Endothelial cell (in vitro differentiated cells): ENCODE data around the gene PLCG2. TPM values are rescaled to one million over a fixed set of nuclear protein-coding genes. Genes with fewer than 3 reads are reported as not detected.

ENCODE experiments used
- DNase-seq: peaks from one replicate; pipeline ENCODE4 v3.0.0; 2021; ENCODE audit warnings: low spot score
- H3K27ac Mint-ChIP-seq: one replicate; pipeline ENCODE4 v1.8.0; 2021; ENCODE audit warnings: mixed read lengths, inconsistent platforms; ENCODE audit not compliant: unreplicated experiment
- H3K27me3 Mint-ChIP-seq: one replicate; pipeline ENCODE4 v1.8.0; 2021; ENCODE audit warnings: mild to moderate bottlenecking, moderate library complexity, mixed read lengths, inconsistent platforms; ENCODE audit not compliant: unreplicated experiment
- H3K36me3 Mint-ChIP-seq: one replicate; pipeline ENCODE4 v1.8.0; 2021; ENCODE audit warnings: mild to moderate bottlenecking, low read depth, mixed read lengths, inconsistent platforms; ENCODE audit not compliant: unreplicated experiment
- H3K4me1 Mint-ChIP-seq: one replicate; pipeline ENCODE4 v1.8.0; 2021; ENCODE audit warnings: mild to moderate bottlenecking, mixed read lengths, inconsistent platforms; ENCODE audit not compliant: unreplicated experiment
- H3K4me3 Mint-ChIP-seq: one replicate; pipeline ENCODE4 v1.8.0; 2021; ENCODE audit warnings: mild to moderate bottlenecking, mixed read lengths, inconsistent platforms; ENCODE audit not compliant: unreplicated experiment
- H3K9me3 Mint-ChIP-seq: one replicate; pipeline ENCODE4 v1.8.0; 2021; ENCODE audit warnings: mixed read lengths, inconsistent platforms; ENCODE audit not compliant: unreplicated experiment
- total RNA-seq: library from RNA; stranded (reverse); fragmentation: NEBNext Ultra II Directional; extraction: Animal tissue kit (Norgen Biotek cat#: 25700); gene quantifications from one replicate; pipeline ENCODE4 v1.2.1, GENCODE V29; 2021; ENCODE audit not compliant: unreplicated experiment
- TF ChIP-seq, protein P1 (sequence below): fragments of 200-600 bp; sonication (generic); IDR thresholded peaks from one replicate; pipeline ENCODE4 v1.5.0; 2021; ENCODE audit warnings: antibody characterized with exemption; ENCODE audit not compliant: unreplicated experiment

The PLCG2 gene
- total RNA-seq, 1 donor from 2014 or later, result 103 TPM

DNA sequence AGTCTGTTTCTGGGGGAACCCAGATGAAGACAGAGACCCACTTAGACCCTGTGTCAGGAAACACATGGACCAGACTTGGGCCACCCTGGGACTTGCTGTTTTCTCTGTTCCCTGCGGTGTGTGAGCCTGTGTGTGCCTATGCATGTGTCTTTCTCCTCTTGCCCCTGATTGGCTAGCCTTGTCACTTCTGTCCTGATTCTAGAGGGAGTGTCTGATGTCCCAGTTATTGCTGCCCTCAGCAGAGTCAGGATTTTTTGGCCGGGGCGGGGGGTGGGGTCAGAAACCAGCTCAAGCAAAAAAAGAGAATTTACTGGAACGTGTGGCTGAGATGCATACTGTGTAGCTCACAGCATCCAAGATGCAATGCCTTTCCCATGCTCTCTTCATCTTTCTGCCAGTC, 30.5 kb downstream of the PLCG2 start:
- Mint-ChIP-seq H3K27me3 (no peaks in the 10 kb centered on the region), H3K27ac (no peak overlapping the region), H3K36me3 (peaks cover 5% of the 10 kb centered on the region), H3K4me1 (peaks cover 14% of the 10 kb centered on the region), H3K9me3 (no peaks in the 10 kb centered on the region), H3K4me3 (no peak overlapping the region)
- no peak for DNase-seq
- TF ChIP-seq, protein P1, sequence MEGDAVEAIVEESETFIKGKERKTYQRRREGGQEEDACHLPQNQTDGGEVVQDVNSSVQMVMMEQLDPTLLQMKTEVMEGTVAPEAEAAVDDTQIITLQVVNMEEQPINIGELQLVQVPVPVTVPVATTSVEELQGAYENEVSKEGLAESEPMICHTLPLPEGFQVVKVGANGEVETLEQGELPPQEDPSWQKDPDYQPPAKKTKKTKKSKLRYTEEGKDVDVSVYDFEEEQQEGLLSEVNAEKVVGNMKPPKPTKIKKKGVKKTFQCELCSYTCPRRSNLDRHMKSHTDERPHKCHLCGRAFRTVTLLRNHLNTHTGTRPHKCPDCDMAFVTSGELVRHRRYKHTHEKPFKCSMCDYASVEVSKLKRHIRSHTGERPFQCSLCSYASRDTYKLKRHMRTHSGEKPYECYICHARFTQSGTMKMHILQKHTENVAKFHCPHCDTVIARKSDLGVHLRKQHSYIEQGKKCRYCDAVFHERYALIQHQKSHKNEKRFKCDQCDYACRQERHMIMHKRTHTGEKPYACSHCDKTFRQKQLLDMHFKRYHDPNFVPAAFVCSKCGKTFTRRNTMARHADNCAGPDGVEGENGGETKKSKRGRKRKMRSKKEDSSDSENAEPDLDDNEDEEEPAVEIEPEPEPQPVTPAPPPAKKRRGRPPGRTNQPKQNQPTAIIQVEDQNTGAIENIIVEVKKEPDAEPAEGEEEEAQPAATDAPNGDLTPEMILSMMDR, result no peak

DNA sequence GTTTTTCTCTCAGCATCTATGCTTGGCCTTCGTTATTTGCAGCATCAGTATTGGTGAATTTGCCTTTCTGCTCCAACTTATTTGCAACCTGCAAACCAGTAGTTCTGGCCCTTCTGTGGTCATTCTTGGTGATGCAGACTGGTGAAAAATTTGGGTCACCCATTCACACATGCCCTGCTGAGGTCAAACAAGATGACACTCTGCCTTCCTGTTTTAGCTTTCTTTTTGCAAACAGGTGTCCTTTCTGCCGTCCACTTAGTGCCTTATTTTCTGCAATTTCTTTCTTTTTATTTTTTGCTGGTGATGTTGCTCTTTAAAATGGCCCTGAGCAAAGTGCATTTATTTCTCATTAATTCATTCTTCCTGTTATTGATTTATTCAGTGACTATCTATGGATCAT, 31.3 kb downstream of the PLCG2 start:
- Mint-ChIP-seq H3K27ac (no peak overlapping the region), H3K36me3 (peaks cover 5% of the 10 kb centered on the region), H3K27me3 (no peaks in the 10 kb centered on the region), H3K4me1 (peaks cover 14% of the 10 kb centered on the region), H3K4me3 (peak overlapping the region; percentile 33), H3K9me3 (no peaks in the 10 kb centered on the region)
- TF ChIP-seq, protein P1, result no peak
- DNase-seq, result no peak

DNA sequence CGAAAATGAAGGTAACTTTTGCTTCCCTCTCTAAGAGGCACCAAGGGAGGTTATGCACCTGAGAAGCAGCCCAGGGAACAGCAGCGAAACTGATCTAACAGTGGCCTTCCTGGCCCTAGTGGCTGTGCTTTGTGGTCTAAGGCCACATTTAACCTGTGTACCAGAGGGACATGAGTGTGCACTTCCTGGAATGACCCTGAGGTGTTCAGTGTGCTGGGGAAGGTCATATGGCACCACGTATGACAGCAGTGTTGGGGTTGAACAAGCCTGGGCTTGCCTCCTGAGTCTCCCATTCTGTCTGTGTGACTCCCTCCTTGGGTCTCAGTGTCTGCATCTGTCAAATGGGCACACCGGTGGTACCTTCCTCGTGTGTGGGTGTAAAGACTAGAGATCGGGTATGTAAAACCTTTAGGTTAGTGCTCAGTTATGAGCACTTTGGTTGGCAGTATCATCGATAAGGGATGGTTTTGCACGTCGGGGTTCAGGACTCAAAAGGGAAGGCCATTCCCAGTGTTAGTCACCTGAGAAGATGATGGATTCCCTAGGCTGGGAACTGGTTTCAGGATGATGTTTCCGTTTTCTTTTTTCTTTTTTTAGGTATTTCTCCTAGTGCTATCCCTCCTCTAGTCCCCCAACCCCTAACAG, 31.9 kb downstream of the PLCG2 start:
- DNase-seq, result no peak
- H3K4me3 Mint-ChIP-seq, result no peak overlapping the region
- TF ChIP-seq, protein P1, result no peak
- no peak overlapping the region for H3K27ac Mint-ChIP-seq
- no peaks in the 10 kb centered on the region for H3K27me3 Mint-ChIP-seq
- peaks cover 5% of the 10 kb centered on the region for H3K36me3 Mint-ChIP-seq
- H3K9me3 Mint-ChIP-seq, result no peaks in the 10 kb centered on the region
- H3K4me1 Mint-ChIP-seq, result peaks cover 14% of the 10 kb centered on the region

DNA sequence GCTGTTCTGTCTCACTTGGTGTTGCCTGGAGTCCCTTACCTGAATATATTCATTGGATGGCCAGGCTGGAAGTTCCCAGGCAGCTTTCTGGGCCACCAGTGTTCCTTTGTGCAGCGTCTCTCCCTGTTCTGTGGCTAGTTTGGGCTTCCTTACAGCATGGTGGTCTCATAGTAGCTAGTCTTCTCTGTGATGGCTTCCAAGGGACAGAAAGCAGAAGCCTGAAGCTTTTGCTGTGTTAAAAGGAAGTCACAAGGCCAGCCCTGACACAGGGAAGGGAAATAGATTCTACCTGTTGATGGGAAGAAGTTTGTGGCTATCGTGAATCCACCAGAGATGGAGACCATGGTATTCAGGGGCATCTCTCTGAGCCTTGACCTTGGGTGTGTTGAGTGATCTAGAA, 34.6 kb downstream of the PLCG2 start:
- TF ChIP-seq, protein P1, result no peak
- Mint-ChIP-seq H3K9me3 (no peaks in the 10 kb centered on the region), H3K4me1 (peaks cover 28% of the 10 kb centered on the region), H3K27me3 (peaks cover 2% of the 10 kb centered on the region), H3K27ac (no peak overlapping the region), H3K4me3 (no peak overlapping the region), H3K36me3 (no peaks in the 10 kb centered on the region)
- DNase-seq, result no peak

DNA sequence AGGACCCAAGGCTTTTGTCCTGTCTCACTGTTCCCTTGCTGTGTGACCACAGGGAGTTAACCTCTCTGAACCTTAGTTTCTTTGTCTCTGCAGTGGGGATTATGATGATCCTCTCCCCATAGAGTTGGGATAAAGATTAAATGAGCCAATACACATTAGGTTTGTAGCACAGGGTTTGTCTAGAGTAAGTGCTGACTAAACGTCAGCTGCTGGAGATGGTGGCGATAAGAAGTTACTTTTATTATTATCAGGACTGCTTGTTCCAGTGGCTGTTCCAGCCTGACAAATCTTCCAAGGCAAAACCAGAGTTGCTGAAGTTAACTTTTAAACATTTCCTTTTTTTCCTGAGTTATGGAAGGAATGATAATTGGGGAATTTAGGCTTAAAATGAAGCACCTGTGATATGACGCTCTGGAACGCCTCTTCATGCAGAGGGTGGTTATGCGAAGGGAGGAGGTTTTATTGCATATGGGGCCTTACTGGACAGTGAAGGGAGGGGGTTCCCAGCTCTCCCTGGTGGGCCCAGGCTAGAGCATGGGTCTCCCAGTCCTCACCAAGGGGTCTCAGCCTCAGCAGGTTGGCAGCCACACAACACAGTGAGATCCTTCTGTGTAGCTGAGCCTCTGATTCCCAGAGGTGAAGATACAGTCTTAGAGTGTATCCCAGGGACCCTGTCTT, 35.8 kb downstream of the PLCG2 start:
- H3K4me3 Mint-ChIP-seq, result no peak overlapping the region
- DNase-seq, result no peak
- H3K27ac Mint-ChIP-seq, result no peak overlapping the region
- peaks cover 2% of the 10 kb centered on the region for H3K27me3 Mint-ChIP-seq
- no peaks in the 10 kb centered on the region for H3K9me3 Mint-ChIP-seq
- TF ChIP-seq, protein P1, result no peak
- H3K36me3 Mint-ChIP-seq, result no peaks in the 10 kb centered on the region
- peaks cover 28% of the 10 kb centered on the region for H3K4me1 Mint-ChIP-seq
